PFSK-1 (cell line): ENCODE measurements around the gene CFAP61.

Experiments
- FOXP2 ChIP-seq: optimal IDR thresholded peaks from 2 replicates; pipeline ENCODE3; 2011; ENCODE audit warnings: borderline replicate concordance, control low read depth, inconsistent platforms; ENCODE audit not compliant: insufficient read depth; ENCODE audit errors: extremely low read length, extremely low read depth
- POLR2AphosphoS5 ChIP-seq: IDR thresholded peaks from 2 replicates; pipeline ENCODE4 v1.6.1; 2012; ENCODE audit warnings: low read depth, mild to moderate bottlenecking, control low read depth, low read length, moderate library complexity
- SIN3A ChIP-seq: IDR thresholded peaks from 2 replicates; pipeline ENCODE4 v1.6.1; 2012; ENCODE audit warnings: mild to moderate bottlenecking, low read length, moderate library complexity, borderline replicate concordance; ENCODE audit not compliant: insufficient read depth
- TAF1 ChIP-seq: IDR thresholded peaks from 2 replicates; pipeline ENCODE4 v1.6.1; 2012; ENCODE audit warnings: low read length, control low read depth, borderline replicate concordance; ENCODE audit not compliant: insufficient read depth
- TF ChIP-seq, protein P1 (sequence below), 2 experiments: IDR thresholded peaks; 2 replicates each; pipeline versions ENCODE4 v1.6.1 to v1.8.0; 2011 to 2012; ENCODE audit warnings: low read depth in 2 of 2, low read length in 2 of 2, control low read depth in 1 of 2, inconsistent platforms in 1 of 2, mild to moderate bottlenecking in 1 of 2, moderate library complexity in 1 of 2; ENCODE audit not compliant: insufficient read depth in 1 of 2

CFAP61 gene

DNA sequence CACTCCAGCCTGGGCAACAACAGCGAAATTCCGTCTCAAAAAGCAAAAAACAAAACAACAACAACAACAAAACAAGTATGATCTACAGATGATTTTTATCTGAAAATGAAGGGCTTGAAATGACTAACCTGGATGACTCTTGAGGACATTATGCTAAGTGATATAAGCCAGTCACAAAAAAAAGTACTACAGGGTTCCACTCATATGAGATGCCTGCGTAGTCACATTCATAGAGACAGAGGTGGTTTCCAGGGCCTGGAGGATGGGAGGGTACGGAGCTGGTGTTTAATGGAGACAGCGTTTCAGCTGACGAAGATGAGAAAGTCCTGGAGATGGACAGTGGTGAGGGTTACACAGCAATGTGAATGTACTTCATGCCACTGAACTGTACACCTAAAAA lies 307.3 kb downstream of the CFAP61 start:
- TF ChIP-seq TAF1, result no peak
- TF ChIP-seq FOXP2, result no peak
- TF ChIP-seq, protein P1, sequence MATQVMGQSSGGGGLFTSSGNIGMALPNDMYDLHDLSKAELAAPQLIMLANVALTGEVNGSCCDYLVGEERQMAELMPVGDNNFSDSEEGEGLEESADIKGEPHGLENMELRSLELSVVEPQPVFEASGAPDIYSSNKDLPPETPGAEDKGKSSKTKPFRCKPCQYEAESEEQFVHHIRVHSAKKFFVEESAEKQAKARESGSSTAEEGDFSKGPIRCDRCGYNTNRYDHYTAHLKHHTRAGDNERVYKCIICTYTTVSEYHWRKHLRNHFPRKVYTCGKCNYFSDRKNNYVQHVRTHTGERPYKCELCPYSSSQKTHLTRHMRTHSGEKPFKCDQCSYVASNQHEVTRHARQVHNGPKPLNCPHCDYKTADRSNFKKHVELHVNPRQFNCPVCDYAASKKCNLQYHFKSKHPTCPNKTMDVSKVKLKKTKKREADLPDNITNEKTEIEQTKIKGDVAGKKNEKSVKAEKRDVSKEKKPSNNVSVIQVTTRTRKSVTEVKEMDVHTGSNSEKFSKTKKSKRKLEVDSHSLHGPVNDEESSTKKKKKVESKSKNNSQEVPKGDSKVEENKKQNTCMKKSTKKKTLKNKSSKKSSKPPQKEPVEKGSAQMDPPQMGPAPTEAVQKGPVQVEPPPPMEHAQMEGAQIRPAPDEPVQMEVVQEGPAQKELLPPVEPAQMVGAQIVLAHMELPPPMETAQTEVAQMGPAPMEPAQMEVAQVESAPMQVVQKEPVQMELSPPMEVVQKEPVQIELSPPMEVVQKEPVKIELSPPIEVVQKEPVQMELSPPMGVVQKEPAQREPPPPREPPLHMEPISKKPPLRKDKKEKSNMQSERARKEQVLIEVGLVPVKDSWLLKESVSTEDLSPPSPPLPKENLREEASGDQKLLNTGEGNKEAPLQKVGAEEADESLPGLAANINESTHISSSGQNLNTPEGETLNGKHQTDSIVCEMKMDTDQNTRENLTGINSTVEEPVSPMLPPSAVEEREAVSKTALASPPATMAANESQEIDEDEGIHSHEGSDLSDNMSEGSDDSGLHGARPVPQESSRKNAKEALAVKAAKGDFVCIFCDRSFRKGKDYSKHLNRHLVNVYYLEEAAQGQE (IDR thresholded peaks at IDR 0.05; ENCODE audit: insufficient read depth in 1 of 2, low read depth in 2 of 2, low read length in 2 of 2), result no peak
- no peak for TF ChIP-seq SIN3A

DNA sequence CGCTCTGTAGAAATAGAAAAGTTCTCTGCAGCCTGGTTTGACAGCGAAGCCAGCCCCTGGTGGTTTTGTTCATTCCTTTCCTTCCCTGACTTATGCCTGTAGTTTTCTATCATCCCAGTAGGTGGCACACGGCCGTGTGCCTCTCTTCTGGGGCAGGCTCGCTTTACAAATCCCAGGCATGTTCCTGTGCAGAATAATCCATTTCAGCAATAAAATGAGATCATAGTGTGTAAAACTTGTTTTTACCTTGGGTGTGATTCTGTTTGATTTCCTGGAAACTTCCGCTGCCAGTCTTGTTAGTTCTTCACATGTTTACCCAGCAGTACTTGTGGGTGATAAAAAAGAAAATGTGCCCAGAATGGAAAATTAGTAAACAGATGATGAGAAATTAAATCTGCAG lies 308.1 kb downstream of the CFAP61 start:
- no peak for TF ChIP-seq SIN3A
- no peak for TF ChIP-seq TAF1
- TF ChIP-seq, protein P1 (IDR thresholded peaks at IDR 0.05; ENCODE audit: insufficient read depth in 1 of 2, low read depth in 2 of 2, low read length in 2 of 2), result no peak
- no peak for TF ChIP-seq FOXP2
- no peak for TF ChIP-seq POLR2AphosphoS5

DNA sequence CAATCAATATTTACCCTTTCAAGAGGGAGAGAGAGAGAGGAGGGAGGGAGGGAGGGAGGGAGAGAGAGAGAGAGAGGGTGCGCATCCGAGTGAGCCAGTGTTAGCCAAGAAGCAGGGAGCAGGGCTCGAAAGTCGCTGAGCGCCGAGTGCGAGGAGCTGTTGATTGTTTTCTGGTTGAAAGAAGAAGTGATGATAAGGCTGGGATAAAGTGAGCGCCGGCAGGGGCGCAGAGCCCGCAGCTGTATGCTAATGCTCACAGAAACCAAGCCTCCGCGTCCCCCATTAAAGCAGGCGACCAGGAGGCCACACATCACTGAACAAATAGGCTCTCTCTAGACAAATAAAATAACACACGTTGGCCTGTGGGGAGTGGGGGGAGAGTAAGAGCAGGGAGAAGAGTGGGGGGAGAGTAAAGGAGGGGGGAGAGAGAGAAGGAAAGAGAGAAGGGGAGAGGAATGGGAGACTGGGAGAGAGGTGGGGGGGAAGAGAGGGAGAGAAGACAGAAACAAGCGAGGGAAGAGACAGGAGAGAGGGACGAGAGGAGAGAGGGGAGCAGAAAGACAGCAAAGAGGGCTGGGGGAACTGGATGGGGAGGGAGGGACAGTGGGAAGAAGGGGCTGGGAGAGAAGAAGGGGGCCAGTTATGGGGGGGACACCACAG lies 310.6 kb downstream of the CFAP61 start:
- TF ChIP-seq TAF1 (no peak), POLR2AphosphoS5 (no peak), FOXP2 (no peak), SIN3A (no peak)
- TF ChIP-seq, protein P1 (IDR thresholded peaks at IDR 0.05; ENCODE audit: insufficient read depth in 1 of 2, low read depth in 2 of 2, low read length in 2 of 2), result no peak

DNA sequence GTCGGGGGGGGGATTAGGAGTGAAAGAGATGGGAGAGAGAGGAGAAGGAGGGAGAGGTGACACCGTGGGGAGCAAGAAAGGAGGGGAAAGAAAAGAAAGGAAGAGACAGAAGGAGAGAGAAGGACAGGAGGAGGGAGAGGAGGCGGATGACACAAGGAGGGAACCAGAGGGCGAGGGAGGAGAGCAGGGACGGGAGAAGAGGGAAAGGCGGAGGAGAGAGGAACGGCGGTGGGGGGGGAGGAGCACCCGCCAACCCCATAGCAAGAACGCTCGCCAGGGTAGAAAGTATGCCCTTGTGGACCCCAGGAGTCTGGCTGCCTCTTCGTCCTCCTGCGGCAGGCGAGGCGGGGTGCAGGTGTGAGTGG lies 311.1 kb downstream of the CFAP61 start:
- TF ChIP-seq FOXP2 (no peak), SIN3A (no peak), TAF1 (no peak), POLR2AphosphoS5 (no peak)
- TF ChIP-seq, protein P1 (IDR thresholded peaks at IDR 0.05; ENCODE audit: insufficient read depth in 1 of 2, low read depth in 2 of 2, low read length in 2 of 2), result no peak
